HG03575 (cell line): Measurements from ENCODE around the gene PLP2.
"Not testable (repeated sequence)": the region's sequence is repeated elsewhere in the genome, so short reads cannot be mapped to it uniquely, and the experiment has no call there.

Experiments used
- ATAC-seq: cut with Tn5 transposase; IDR thresholded peaks from one replicate; pipeline ENCODE4 v1.9.1; 2021; ENCODE audit not compliant: unreplicated experiment, insufficient number of reproducible peaks, low FRiP score; ENCODE audit errors: extremely low read depth

The PLP2 gene

GRCh38 chrX:49171752-49172279, at the start of gene PLP2:
Gene PLP2, plus strand, starts transcription at chrX:49171898. Its CDS starts 103 bp downstream, at chrX:49172001.
- no peak for ATAC-seq

- no peak for ATAC-seq
Measured at GRCh38 chrX:49122499-49122898, 49.2 kb upstream of the PLP2 start.

- not testable (repeated sequence) for ATAC-seq
Measured at GRCh38 chrX:49127742-49128258, 43.9 kb upstream of the PLP2 start.

- ATAC-seq, result no peak
Measured at GRCh38 chrX:49129427-49129826, 42.3 kb upstream of the PLP2 start.

- not testable (repeated sequence) for ATAC-seq
Measured at GRCh38 chrX:49132275-49132674, 39.4 kb upstream of the PLP2 start.

- ATAC-seq, result no peak
Measured at GRCh38 chrX:49133759-49134158, 37.9 kb upstream of the PLP2 start.

GRCh38 chrX:49137492-49137891, 34.2 kb upstream of the PLP2 start:
- ATAC-seq, result no peak

GRCh38 chrX:49139713-49140112, 32.0 kb upstream of the PLP2 start:
- ATAC-seq, result no peak

- not testable (repeated sequence) for ATAC-seq
Measured at GRCh38 chrX:49142264-49142663, 29.4 kb upstream of the PLP2 start.

- ATAC-seq, result not testable (repeated sequence)
Measured at GRCh38 chrX:49143154-49143553, 28.5 kb upstream of the PLP2 start.

GRCh38 chrX:49147282-49147681, 24.4 kb upstream of the PLP2 start:
- no peak for ATAC-seq

- ATAC-seq, result no peak
Measured at GRCh38 chrX:49147936-49148335, 23.8 kb upstream of the PLP2 start.

GRCh38 chrX:49148390-49149100, 23.2 kb upstream of the PLP2 start:
- ATAC-seq, result not testable (repeated sequence)

- not testable (repeated sequence) for ATAC-seq
Measured at GRCh38 chrX:49149291-49149690, 22.4 kb upstream of the PLP2 start.

- no peak for ATAC-seq
Measured at GRCh38 chrX:49153467-49153866, 18.2 kb upstream of the PLP2 start.

- ATAC-seq, result no peak
Measured at GRCh38 chrX:49155243-49155899, 16.3 kb upstream of the PLP2 start.

- ATAC-seq, result no peak
Measured at GRCh38 chrX:49155900-49156837, 15.5 kb upstream of the PLP2 start.

- no peak for ATAC-seq
Measured at GRCh38 chrX:49157194-49157593, 14.5 kb upstream of the PLP2 start.

- ATAC-seq, result no peak
Measured at GRCh38 chrX:49160908-49161307, 10.8 kb upstream of the PLP2 start.
